ENCODE data around the gene ITGA3.

GRCh38 chr17:50029185-50029584 lies 26.7 kb upstream of the ITGA3 start:
- TF ChIP-seq POLR2A (IDR thresholded peaks at IDR 0.05) (no peak), CTCF (IDR thresholded peaks at IDR 0.05) (no peak)

Data from thyroid gland (tissue), 4 donors.